GM12878 (cell line): ENCODE measurements around the gene EPHA4. TPM values are rescaled to one million over a fixed set of nuclear protein-coding genes. Genes with fewer than 3 reads are reported as not detected.

Experiments used
- ATAC-seq: fragments of 200-7000 bp; cut with Tn5 transposase; 3 replicates; pipeline ENCODE4 v1.9.1; 2020; ENCODE audit warnings: mild to moderate bottlenecking, moderate library complexity
- BruUV-seq: library from RNA; stranded (reverse); fragments of 400-500 nt; replicated peaks from 2 replicates; lab custom pipeline; 2021; lab: Mats Ljungman, UMichigan
- CTCF ChIA-PET: fragments of 300-600 bp; sonication (Branson Sonifier 250); formaldehyde crosslinking; extraction: SDS; loops from one replicate; lab custom pipeline; 2021; ENCODE audit warnings: inconsistent platforms; lab: Yijun Ruan, JAX
- POLR2A ChIA-PET: fragments of 350-600 bp; formaldehyde crosslinking; extraction: SDS; loops from one replicate; lab custom pipeline; 2021; ENCODE audit warnings: inconsistent platforms; lab: Charles Lee
- RAD21 ChIA-PET: fragments of 300-600 bp; sonication (Branson Sonifier 250); formaldehyde crosslinking; loops from one replicate; lab custom pipeline; 2023; ENCODE audit warnings: antibody characterized with exemption; ENCODE audit not compliant: unreplicated experiment; lab: Charles Lee
- SMC1A ChIA-PET: fragments of 300-600 bp; sonication (Branson Sonifier 250); formaldehyde crosslinking; loops from one replicate; lab custom pipeline; 2023; ENCODE audit not compliant: unreplicated experiment, uncharacterized antibody; lab: Charles Lee
- DNase-seq: peaks from one replicate; pipeline ENCODE4 v3.0.0-alpha.2; 2011; ENCODE audit warnings: low read depth, low spot score
- FAIRE-seq: peaks from 3 replicates; lab custom pipeline; 2011; peaks lifted over from hg19 to GRCh38; lab: Jason Lieb, UNC
- H2AFZ ChIP-seq: 2 replicates; pipeline ENCODE4 v1.6.0; 2011; ENCODE audit warnings: low read depth, low read length, control low read depth; ENCODE audit not compliant: control insufficient read depth
- H3K27ac ChIP-seq: 2 replicates; pipeline ENCODE4 v1.5.1; 2011; ENCODE audit warnings: control low read depth; ENCODE audit not compliant: control insufficient read depth, insufficient read depth
- H3K27me3 ChIP-seq, 2 experiments: replicated peaks in 1 of 2; 2 replicates each; pipeline versions ENCODE4 v1.6.0 to v1.6.1; 2011; ENCODE audit warnings: low read length in 1 of 2; ENCODE audit not compliant: control insufficient read depth in 2 of 2, insufficient read depth in 2 of 2
- H3K36me3 ChIP-seq, 2 experiments: 2 replicates each; pipeline ENCODE4 v1.5.1; 2011; ENCODE audit warnings: low read length in 1 of 2; ENCODE audit not compliant: control insufficient read depth in 2 of 2, insufficient read depth in 2 of 2
- H3K4me1 ChIP-seq: 2 replicates; pipeline ENCODE4 v1.6.1; 2011; ENCODE audit warnings: mild to moderate bottlenecking, low read length, moderate library complexity, mixed read lengths; ENCODE audit not compliant: control insufficient read depth, insufficient read depth
- H3K4me2 ChIP-seq: 2 replicates; pipeline ENCODE4 v1.6.0; 2011; ENCODE audit warnings: control low read depth; ENCODE audit not compliant: control insufficient read depth, insufficient read depth
- H3K4me3 ChIP-seq: fragments of 200-600 bp; sonication (generic); 2 replicates; pipeline ENCODE4 v1.5.1; 2016
- H3K79me2 ChIP-seq: 2 replicates; pipeline ENCODE4 v1.6.0; 2011; ENCODE audit warnings: low read length; ENCODE audit not compliant: control insufficient read depth, insufficient read depth
- H3K9ac ChIP-seq: 2 replicates; pipeline ENCODE4 v1.8.0; 2011; ENCODE audit warnings: low read length, control low read depth, mixed read lengths; ENCODE audit not compliant: control insufficient read depth, insufficient read depth
- H3K9me3 ChIP-seq: replicated peaks from 3 replicates; pipeline ENCODE4 v1.5.1; 2011; ENCODE audit warnings: mild to moderate bottlenecking, low read length; ENCODE audit not compliant: control insufficient read depth, insufficient read depth
- H4K20me1 ChIP-seq: 2 replicates; pipeline ENCODE4 v1.6.0; 2011; ENCODE audit not compliant: control insufficient read depth, insufficient read depth
- CBFB ChIP-seq: IDR thresholded peaks from 2 replicates; pipeline ENCODE4 v1.6.1; 2016; ENCODE audit warnings: antibody characterized with exemption, low read depth
- CHD1 ChIP-seq: IDR thresholded peaks from 2 replicates; pipeline ENCODE4 v1.6.1; 2012; ENCODE audit warnings: low read depth, low read length, improper control_type of control experiment
- KDM1A ChIP-seq: fragments of 200-600 bp; sonication (generic); IDR thresholded peaks from 2 replicates; pipeline ENCODE4 v1.6.1; 2016; ENCODE audit warnings: borderline replicate concordance
- PML ChIP-seq: IDR thresholded peaks from 2 replicates; pipeline ENCODE4 v1.6.1; 2012; ENCODE audit warnings: low read length, inconsistent platforms
- POLR2AphosphoS2 ChIP-seq: IDR thresholded peaks from 2 replicates; pipeline ENCODE4 v1.6.1; 2011; ENCODE audit warnings: low read depth, mild to moderate bottlenecking, low read length, improper control_type of control experiment, moderate library complexity
- SPI1 ChIP-seq: IDR thresholded peaks from 2 replicates; pipeline ENCODE4 v1.6.1; 2011; ENCODE audit warnings: low read depth, mild to moderate bottlenecking, low read length, moderate library complexity, borderline replicate concordance; ENCODE audit not compliant: insufficient read depth
- SREBF2 ChIP-seq: IDR thresholded peaks from 2 replicates; pipeline ENCODE4 v1.6.1; 2012; ENCODE audit warnings: mild to moderate bottlenecking, low read length
- TCF7 ChIP-seq: IDR thresholded peaks from 2 replicates; pipeline ENCODE4 v1.6.1; 2014; ENCODE audit warnings: antibody characterized with exemption, borderline replicate concordance
- WRNIP1 ChIP-seq: IDR thresholded peaks from 2 replicates; pipeline ENCODE4 v1.6.1; 2011; ENCODE audit warnings: low read depth, low read length, improper control_type of control experiment, borderline replicate concordance
- WGBS: methylation state at CpG from one replicate; pipeline ENCODE4 v1.1.6; 2016; ENCODE audit warnings: low lambda C conversion rate; ENCODE audit not compliant: insufficient replicate concordance, insufficient coverage; ENCODE audit errors: missing lambda C conversion rate; 5-methylcytosine and 5-hydroxymethylcytosine counted together
- in situ Hi-C: fragments of 300-500 bp; cut with MboI; formaldehyde crosslinking; loops from 9 replicates; pipeline ENCODE4 v1.14.3; 2018; ENCODE audit warnings: mixed read lengths
- intact Hi-C: fragments of 100-400 bp; cut with micrococcal nuclease; formaldehyde crosslinking; loops from one replicate; pipeline ENCODE4 v1.14.2; 2022; ENCODE audit not compliant: unreplicated experiment
- polyA plus RNA-seq, 11 experiments: library from polyadenylated mRNA; depleted of rRNA in 4 of 11; unstranded in 6 of 11; stranded (reverse) in 5 of 11; fragments of >200 nt; fragmentation: Nextera tagmentation in 4 of 11; fragmentation: Illumina TruSeq in 1 of 11; extraction: Ambion mirVana in 4 of 11; extraction: Trizol in 1 of 11; gene quantifications; 1 replicate in 1 of 11; 2 replicates in 10 of 11; pipeline versions ENCODE4 v1.2.1 to v1.2.3, GENCODE V29; 2011 to 2016; ENCODE audit warnings: inconsistent platforms in 2 of 11, missing spikeins in 2 of 11, low read depth in 1 of 11
- total RNA-seq, 4 experiments: library from RNA; depleted of rRNA in 3 of 4; stranded (reverse); fragments of >200 nt in 3 of 4; fragmentation: Illumina TruSeq in 1 of 4; extraction: Trizol in 1 of 4; gene quantifications; 2 replicates each; pipeline versions ENCODE4 v1.2.1 to v1.2.3, GENCODE V29; 2013 to 2021
- TF ChIP-seq, protein P1 (sequence below): fragments of 450-650 bp; formaldehyde crosslinking; IDR thresholded peaks from 2 replicates; pipeline ENCODE4 v1.4.0; 2022; ENCODE audit warnings: mild to moderate bottlenecking, moderate library complexity
- TF ChIP-seq, protein P2 (sequence below): IDR thresholded peaks from 2 replicates; pipeline ENCODE4 v1.6.1; 2012; ENCODE audit warnings: low read length, inconsistent platforms

The EPHA4 gene
- total and polyA plus RNA-seq, 10 of the 15 experiments (the other 5 are each of a cell fraction or from before 2014, with no cell fraction given), result 0.06 to 1.5 (median 0.33) TPM; not detected in 1

DNA sequence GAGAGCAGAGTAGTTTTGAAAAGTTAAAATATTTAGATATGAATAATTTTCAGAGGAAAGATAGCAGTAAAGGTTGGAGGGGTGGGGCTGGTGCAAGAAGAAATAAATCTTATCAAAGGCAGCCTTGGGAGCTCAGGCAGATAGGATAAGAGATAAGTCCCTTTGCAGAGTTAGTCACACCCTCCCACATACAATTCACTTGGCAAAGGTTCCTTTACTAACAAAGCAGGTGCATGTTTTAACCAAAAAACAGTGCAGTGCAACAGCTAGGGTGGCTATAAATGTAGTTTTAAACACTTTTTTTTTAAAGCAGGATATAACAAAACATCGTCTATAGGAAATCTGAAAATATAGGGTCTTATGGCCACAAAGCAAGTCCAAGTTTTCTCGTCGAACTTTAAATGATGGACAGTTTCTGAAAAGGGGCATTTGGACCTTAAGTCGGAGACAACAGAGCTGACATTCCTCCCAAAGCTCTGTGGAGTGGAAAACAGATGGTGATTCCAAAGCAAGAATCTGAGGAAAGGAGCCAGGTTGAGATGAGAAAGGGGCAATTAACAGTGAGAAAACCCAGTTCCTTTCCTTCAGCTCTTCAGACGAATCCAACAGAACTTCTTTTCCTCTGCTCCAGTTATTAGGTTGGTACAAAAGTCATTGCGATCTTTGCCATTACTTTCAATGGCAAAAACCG lies 53.0 kb downstream of the EPHA4 start:
- Histone ChIP-seq H3K4me1 (peaks cover 27% of the 10 kb centered on the region), H3K36me3 (no peaks in the 10 kb centered on the region), H3K9me3 (no peaks in the 10 kb centered on the region), H2AFZ (no peak overlapping the region), H3K27me3 (no peaks in the 10 kb centered on the region), H3K4me2 (peak overlapping the region; percentile 73; the same call in 1 of the 2 replicates), H3K9ac (no peak overlapping the region), H3K27ac (no peak overlapping the region; the same call in 1 of the 2 replicates), H4K20me1 (no peaks in the 10 kb centered on the region), H3K79me2 (no peaks in the 10 kb centered on the region), H3K4me3 (no peak overlapping the region)
- FAIRE-seq, result no peak
- ChIA-PET CTCF (interaction anchor here (0.9 kb wide), 2 partner anchors 11 to 952 kb away, joined by 3 to 4 read pairs; no protein-coding TSS in a partner anchor), RAD21 (no interaction called here), POLR2A (no interaction called here), SMC1A (interaction anchor here (0.6 kb wide), 1 partner anchor 470 kb away, joined by 3 read pairs; no protein-coding TSS in a partner anchor)
- intact Hi-C loops (loop anchor here (2.0 to 5.0 kb wide), 2 partner anchors 38 to 54 kb away; partner anchors contain the start of gene EPHA4), in situ Hi-C loops (no loop called here)
- no peak for ATAC-seq
- BruUV-seq, result no TSS peak
- 91% methylated on average over 7 of the region's 7 CpGs for WGBS
- TF ChIP-seq SPI1, result no peak
- TF ChIP-seq PML, result no peak
- no peak for TF ChIP-seq WRNIP1
- TF ChIP-seq KDM1A, result no peak
- TF ChIP-seq CBFB, result no peak
- no peak for TF ChIP-seq SREBF2
- TF ChIP-seq POLR2AphosphoS2, result no peak
- TF ChIP-seq, protein P1, sequence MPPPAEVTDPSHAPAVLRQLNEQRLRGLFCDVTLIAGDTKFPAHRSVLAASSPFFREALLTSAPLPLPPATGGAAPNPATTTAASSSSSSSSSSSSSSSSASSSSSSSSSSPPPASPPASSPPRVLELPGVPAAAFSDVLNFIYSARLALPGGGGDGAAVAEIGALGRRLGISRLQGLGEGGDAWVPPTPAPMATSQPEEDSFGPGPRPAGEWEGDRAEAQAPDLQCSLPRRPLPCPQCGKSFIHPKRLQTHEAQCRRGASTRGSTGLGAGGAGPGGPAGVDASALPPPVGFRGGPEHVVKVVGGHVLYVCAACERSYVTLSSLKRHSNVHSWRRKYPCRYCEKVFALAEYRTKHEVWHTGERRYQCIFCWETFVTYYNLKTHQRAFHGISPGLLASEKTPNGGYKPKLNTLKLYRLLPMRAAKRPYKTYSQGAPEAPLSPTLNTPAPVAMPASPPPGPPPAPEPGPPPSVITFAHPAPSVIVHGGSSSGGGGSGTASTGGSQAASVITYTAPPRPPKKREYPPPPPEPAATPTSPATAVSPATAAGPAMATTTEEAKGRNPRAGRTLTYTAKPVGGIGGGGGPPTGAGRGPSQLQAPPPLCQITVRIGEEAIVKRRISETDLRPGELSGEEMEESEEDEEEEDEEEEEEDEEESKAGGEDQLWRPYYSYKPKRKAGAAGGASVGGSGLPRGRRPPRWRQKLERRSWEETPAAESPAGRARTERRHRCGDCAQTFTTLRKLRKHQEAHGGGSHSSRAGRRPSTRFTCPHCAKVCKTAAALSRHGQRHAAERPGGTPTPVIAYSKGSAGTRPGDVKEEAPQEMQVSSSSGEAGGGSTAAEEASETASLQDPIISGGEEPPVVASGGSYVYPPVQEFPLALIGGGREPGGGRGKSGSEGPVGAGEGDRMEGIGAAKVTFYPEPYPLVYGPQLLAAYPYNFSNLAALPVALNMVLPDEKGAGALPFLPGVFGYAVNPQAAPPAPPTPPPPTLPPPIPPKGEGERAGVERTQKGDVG (CRISPR knock-in tag), result no peak
- no peak for TF ChIP-seq CHD1
- TF ChIP-seq, protein P2, sequence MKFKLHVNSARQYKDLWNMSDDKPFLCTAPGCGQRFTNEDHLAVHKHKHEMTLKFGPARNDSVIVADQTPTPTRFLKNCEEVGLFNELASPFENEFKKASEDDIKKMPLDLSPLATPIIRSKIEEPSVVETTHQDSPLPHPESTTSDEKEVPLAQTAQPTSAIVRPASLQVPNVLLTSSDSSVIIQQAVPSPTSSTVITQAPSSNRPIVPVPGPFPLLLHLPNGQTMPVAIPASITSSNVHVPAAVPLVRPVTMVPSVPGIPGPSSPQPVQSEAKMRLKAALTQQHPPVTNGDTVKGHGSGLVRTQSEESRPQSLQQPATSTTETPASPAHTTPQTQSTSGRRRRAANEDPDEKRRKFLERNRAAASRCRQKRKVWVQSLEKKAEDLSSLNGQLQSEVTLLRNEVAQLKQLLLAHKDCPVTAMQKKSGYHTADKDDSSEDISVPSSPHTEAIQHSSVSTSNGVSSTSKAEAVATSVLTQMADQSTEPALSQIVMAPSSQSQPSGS, result no peak
- TF ChIP-seq TCF7, result no peak
- no peak for DNase-seq
